Anterior cingulate cortex (tissue), 58 donors: ENCODE results near the gene RAB36.
A peak's percentile ranks its signal among the peaks of the same experiment; 100 is the strongest.

Experiments
- DNase-seq, 58 donors: peaks; one replicate each; lab custom pipeline; 2025; lab: John Stamatoyannopoulos, UW

RAB36 gene

GRCh38 chr22:23178512-23179254 is 33.4 kb downstream of the RAB36 start:
- peak in 53 of 58 donors; percentile 11 to 81 (median 48) for DNase-seq

- peak in 37 of 58 donors; percentile 30 to 78 (median 52) for DNase-seq
Measured at GRCh38 chr22:23179381-23180299, 34.4 kb downstream of the RAB36 start.

GRCh38 chr22:23180301-23180892 is 35.1 kb downstream of the RAB36 start, which contains the start of gene BCR:
Gene BCR, plus strand, starts transcription at chr22:23180509. Its CDS starts 452 bp downstream, at chr22:23180961.
- DNase-seq: peak in 52 of 58 donors; percentile 27 to 81 (median 56)

- no peak for DNase-seq
Measured at GRCh38 chr22:23180893-23181720, 35.8 kb downstream of the RAB36 start.

- no peak for DNase-seq
Measured at GRCh38 chr22:23181721-23182308, 36.5 kb downstream of the RAB36 start.

- DNase-seq: peak in 18 of 58 donors; percentile 8 to 64 (median 21)
Measured at GRCh38 chr22:23182309-23183060, 37.2 kb downstream of the RAB36 start.

- DNase-seq: peak in 54 of 58 donors; percentile 28 to 91 (median 72)
Measured at GRCh38 chr22:23183061-23183698, 37.9 kb downstream of the RAB36 start.

- DNase-seq: no peak
Measured at GRCh38 chr22:23184100-23184763, 39.0 kb downstream of the RAB36 start.

GRCh38 chr22:23184764-23185113 is 39.5 kb downstream of the RAB36 start:
- no peak for DNase-seq

GRCh38 chr22:23187211-23187610 is 41.9 kb downstream of the RAB36 start:
- no peak for DNase-seq

- DNase-seq: peak in 4 of 58 donors; percentile 15 to 55 (median 37)
Measured at GRCh38 chr22:23187871-23188700, 42.8 kb downstream of the RAB36 start.

GRCh38 chr22:23190526-23190925 is 45.2 kb downstream of the RAB36 start:
- DNase-seq: peak in 5 of 58 donors; percentile 8 to 46 (median 16)

- DNase-seq: no peak
Measured at GRCh38 chr22:23192133-23192532, 46.9 kb downstream of the RAB36 start.

GRCh38 chr22:23192558-23192957 is 47.3 kb downstream of the RAB36 start:
- DNase-seq: no peak

GRCh38 chr22:23193196-23193827 is 48.0 kb downstream of the RAB36 start:
- no peak for DNase-seq

- peak in 22 of 58 donors; percentile 14 to 67 (median 42) for DNase-seq
Measured at GRCh38 chr22:23193882-23194281, 48.6 kb downstream of the RAB36 start.
